Brain microvascular endothelial cell (primary cell): ENCODE data around the gene CCN6.
"Not testable (repeated sequence)": the region's sequence is repeated elsewhere in the genome, so short reads cannot be mapped to it uniquely, and the experiment has no call there.

Experiments used
- DNase-seq: peaks from one replicate; pipeline ENCODE4 v3.0.0-alpha.2; 2020
- H3K27ac ChIP-seq: fragments of 250-450 bp; sonication (Bioruptor Pico); 2 replicates; pipeline ENCODE4 v1.5.1; 2020; ENCODE audit warnings: mild to moderate bottlenecking, moderate library complexity
- H3K27me3 ChIP-seq: fragments of 250-450 bp; sonication (Bioruptor Pico); replicated peaks from 2 replicates; pipeline ENCODE4 v1.5.1; 2020; ENCODE audit warnings: mild to moderate bottlenecking
- H3K36me3 ChIP-seq: fragments of 250-450 bp; sonication (Bioruptor Pico); replicated peaks from 2 replicates; pipeline ENCODE4 v1.5.1; 2020; ENCODE audit warnings: mild to moderate bottlenecking
- H3K4me3 ChIP-seq: 2 replicates; pipeline ENCODE4 v1.5.1; 2011; ENCODE audit warnings: low read depth, mild to moderate bottlenecking, control low read depth, low read length, moderate library complexity
- in situ Hi-C: cut with HindIII; loops from 2 replicates; pipeline ENCODE4 v1.10.0; 2017; ENCODE audit warnings: low sequenced_read_pairs, low pct_ligation_motif_present
- TF ChIP-seq, protein P1 (sequence below): IDR thresholded peaks from 2 replicates; pipeline ENCODE4 v1.5.1; 2011; ENCODE audit warnings: low read depth, mild to moderate bottlenecking, moderate library complexity, low read length, control low read depth, inconsistent platforms; ENCODE audit errors: missing control alignments

CCN6 gene

DNA sequence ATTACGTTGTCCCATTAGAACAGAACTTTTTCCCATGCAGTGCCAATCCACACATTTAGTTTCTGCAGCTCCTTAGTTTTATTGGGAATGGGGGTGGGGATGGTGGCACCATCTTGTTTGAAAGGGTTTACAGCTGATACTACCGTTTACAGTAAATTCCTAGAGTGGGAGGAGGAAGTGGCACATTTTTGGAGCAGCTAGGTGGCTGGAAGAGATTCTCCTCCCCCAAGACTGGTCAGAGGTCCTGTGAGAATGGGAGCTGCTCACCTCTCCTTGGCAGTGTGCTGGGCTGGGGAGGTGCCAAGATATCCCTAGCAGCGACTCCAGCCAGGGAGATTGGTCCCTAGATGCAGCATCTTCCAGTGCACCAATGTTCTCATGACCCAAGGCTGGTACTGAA lies 12.4 kb upstream of the CCN6 start:
- TF ChIP-seq, protein P1, sequence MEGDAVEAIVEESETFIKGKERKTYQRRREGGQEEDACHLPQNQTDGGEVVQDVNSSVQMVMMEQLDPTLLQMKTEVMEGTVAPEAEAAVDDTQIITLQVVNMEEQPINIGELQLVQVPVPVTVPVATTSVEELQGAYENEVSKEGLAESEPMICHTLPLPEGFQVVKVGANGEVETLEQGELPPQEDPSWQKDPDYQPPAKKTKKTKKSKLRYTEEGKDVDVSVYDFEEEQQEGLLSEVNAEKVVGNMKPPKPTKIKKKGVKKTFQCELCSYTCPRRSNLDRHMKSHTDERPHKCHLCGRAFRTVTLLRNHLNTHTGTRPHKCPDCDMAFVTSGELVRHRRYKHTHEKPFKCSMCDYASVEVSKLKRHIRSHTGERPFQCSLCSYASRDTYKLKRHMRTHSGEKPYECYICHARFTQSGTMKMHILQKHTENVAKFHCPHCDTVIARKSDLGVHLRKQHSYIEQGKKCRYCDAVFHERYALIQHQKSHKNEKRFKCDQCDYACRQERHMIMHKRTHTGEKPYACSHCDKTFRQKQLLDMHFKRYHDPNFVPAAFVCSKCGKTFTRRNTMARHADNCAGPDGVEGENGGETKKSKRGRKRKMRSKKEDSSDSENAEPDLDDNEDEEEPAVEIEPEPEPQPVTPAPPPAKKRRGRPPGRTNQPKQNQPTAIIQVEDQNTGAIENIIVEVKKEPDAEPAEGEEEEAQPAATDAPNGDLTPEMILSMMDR: no peak
- Histone ChIP-seq H3K36me3 (no peaks in the 10 kb centered on the region), H3K27me3 (no peaks in the 10 kb centered on the region), H3K4me3 (no peak overlapping the region), H3K27ac (no peak overlapping the region)
- in situ Hi-C loops: no loop called here
- DNase-seq: no peak

DNA sequence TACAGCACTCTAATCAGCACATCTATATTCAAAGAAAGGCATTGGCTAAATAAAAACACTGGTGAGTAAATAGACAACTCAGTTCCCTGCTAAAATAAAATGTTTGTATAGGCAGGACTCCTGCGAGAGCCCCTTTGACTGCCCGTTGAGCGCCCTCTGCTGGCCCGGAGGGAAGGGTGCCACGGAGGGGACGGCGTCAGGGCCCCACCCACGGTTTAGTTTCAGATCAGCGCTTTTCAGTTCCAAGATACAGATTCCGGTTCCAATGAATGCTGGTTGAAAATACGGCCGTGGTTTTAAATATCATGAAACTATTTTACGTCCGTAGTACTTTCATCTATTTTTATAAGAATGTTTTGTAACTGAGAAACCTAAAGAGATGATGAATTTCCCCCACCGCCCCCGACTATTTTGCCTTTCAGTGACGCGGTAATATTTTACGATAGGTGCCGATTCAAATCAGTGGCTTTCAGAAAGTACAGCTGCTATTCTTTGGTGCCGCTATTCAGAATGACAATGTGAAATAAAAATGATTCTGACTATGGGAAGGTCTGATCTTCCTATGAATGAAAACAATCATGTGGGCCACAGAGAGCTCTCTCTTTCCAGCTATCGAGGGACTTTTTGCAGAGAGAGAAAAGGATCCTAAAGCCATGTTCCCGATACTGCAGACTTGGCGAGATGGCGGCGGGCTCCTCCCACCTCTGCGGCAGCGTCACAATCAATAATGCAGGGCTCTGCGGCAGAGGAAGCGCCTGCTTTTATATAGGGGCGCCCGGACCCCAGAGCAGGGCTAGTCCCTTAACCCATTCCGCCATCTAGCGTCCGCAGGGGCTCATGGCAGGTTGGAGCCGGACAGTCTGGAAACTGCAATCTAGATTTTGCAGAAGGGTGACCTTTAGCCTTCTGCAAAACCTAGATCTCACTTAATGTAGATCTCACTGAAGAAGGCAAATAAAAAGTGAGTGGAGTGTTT lies 10.6 kb upstream of the CCN6 start:
- in situ Hi-C loops: no loop called here
- TF ChIP-seq, protein P1: peak; percentile 99

DNA sequence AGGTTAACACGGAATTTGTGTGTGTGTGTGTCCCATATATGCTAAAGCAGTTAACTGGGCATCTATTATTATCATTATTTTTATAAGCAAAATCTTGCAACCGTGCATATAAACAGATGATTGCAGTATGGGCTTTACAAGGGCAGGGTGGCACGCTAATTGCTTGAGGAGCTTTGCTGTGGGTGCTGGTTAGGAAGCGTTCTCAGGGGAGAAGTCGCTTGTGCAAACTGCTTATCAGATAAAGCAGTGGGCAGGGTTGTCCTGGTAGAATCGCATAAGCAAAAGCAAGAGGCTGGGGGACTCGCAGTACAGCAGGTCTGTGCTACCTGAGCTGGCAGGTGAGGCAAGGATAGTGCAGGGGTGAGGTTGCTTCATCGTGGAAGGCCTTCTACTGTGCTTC lies 9.7 kb upstream of the CCN6 start:
- in situ Hi-C loops: no loop called here

More for the DNA sequence above, 10.6 kb upstream of the CCN6 start:
- DNase-seq: peak; percentile 93
- no peaks in the 10 kb centered on the region for H3K36me3 ChIP-seq
- H3K27me3 ChIP-seq: no peaks in the 10 kb centered on the region
- H3K4me3 ChIP-seq: peak overlapping the region; percentile 59
- peak overlapping the region; percentile 95 for H3K27ac ChIP-seq

DNA sequence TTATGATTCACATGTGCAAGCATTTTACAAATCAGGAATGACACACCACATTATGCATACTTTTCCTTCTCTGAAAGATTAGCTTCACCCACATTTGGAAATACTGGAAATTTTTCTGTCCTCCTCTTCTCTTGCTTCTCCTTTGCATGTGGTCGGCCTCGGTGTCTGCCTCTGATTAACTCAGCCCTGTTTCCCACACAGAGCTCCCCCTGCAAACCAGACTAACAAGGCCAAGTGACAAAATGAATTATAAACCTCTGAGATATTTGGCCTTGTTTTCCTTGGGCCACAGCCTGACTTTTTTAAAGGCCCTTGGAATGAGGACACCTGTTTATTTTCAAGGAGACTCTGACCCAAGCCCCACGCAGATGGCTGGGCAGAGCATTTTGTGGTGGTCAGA lies 9.0 kb upstream of the CCN6 start:
- H3K36me3 ChIP-seq: no peaks in the 10 kb centered on the region
- in situ Hi-C loops: no loop called here
- H3K4me3 ChIP-seq: no peak overlapping the region
- H3K27ac ChIP-seq: peak overlapping the region; percentile 74
- H3K27me3 ChIP-seq: no peaks in the 10 kb centered on the region
- TF ChIP-seq, protein P1: no peak
- peak; percentile 87 for DNase-seq

More for the DNA sequence above, 9.7 kb upstream of the CCN6 start:
- Histone ChIP-seq H3K4me3 (no peak overlapping the region), H3K27ac (peak overlapping the region; percentile 95), H3K27me3 (no peaks in the 10 kb centered on the region), H3K36me3 (no peaks in the 10 kb centered on the region)
- no peak for DNase-seq
- TF ChIP-seq, protein P1: no peak

DNA sequence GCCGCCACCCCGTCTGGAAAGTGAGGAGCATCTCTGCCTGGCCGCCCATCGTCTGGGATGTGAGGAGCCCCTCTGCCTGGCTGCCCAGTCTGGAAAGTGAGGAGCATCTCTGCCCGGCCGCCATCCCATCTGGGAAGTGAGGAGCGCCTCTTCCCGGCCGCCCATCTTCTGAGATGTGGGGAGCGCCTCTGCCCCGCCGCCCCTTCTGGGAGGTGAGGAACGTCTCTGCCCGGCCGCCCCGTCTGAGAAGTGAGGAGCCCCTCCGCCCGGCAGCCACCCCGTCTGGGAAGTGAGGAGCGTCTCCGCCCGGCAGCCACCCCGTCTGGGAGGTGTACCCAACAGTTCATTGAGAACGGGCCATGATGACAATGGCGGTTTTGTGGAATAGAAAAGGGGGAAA lies 6.4 kb upstream of the CCN6 start:
- H3K27me3 ChIP-seq, in situ Hi-C loops, H3K27ac ChIP-seq, DNase-seq, H3K36me3 ChIP-seq, H3K4me3 ChIP-seq: not testable (repeated sequence)

DNA sequence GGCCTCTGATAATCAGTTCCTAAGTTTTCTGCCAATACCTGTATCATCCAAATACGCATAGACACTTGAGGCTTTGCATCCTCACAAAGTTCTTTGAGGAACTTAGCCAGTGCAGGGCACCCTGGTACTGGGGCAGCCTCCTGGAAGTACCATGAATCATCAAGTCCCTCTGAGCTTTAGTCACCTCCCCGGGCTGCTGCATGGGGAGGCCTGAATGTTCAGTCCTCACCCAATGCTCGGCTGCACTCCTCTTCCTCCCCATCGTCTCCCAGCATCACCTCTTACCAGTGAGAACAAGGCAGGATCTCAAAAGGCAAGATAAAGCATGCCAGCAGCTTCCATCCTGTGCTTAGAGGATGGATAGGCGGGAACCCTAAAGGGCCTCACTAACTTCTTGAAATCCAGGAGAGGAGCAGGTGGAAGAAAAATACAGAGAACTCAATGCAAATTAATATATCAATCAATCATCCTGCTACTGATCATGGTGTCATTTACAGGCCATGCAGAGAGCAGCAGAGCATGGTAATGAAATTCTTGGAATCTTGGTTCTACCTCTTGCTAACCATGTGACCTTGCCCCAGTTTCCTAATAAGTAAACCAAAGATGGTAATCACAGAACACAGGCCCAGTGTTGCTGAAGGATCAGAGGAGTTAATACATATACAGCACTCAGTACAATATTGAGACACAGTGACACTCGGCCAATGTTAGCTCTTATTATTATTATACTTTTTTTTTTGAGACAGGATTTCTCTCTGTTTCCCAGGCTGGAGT lies 4.7 kb upstream of the CCN6 start:
- H3K4me3 ChIP-seq: no peak overlapping the region
- H3K27ac ChIP-seq: no peak overlapping the region
- TF ChIP-seq, protein P1: no peak
- no peaks in the 10 kb centered on the region for H3K27me3 ChIP-seq
- in situ Hi-C loops: no loop called here
- no peak for DNase-seq
- no peaks in the 10 kb centered on the region for H3K36me3 ChIP-seq
